HL-60 (cell line): Measurements from ENCODE around the gene MBTPS1.

Experiments used
- GABPA ChIP-seq: IDR thresholded peaks from 2 replicates; pipeline ENCODE4 v1.6.1; 2012; ENCODE audit warnings: low read depth
- TF ChIP-seq, protein P1 (sequence below): IDR thresholded peaks from one replicate; pipeline ENCODE4 v1.5.1; 2011; ENCODE audit warnings: low read length, control low read depth, inconsistent platforms; ENCODE audit not compliant: insufficient read depth
- TF ChIP-seq, protein P2 (sequence below): IDR thresholded peaks from 2 replicates; pipeline ENCODE4 v1.6.1; 2012; ENCODE audit warnings: low read depth; ENCODE audit not compliant: insufficient replicate concordance

DNA sequence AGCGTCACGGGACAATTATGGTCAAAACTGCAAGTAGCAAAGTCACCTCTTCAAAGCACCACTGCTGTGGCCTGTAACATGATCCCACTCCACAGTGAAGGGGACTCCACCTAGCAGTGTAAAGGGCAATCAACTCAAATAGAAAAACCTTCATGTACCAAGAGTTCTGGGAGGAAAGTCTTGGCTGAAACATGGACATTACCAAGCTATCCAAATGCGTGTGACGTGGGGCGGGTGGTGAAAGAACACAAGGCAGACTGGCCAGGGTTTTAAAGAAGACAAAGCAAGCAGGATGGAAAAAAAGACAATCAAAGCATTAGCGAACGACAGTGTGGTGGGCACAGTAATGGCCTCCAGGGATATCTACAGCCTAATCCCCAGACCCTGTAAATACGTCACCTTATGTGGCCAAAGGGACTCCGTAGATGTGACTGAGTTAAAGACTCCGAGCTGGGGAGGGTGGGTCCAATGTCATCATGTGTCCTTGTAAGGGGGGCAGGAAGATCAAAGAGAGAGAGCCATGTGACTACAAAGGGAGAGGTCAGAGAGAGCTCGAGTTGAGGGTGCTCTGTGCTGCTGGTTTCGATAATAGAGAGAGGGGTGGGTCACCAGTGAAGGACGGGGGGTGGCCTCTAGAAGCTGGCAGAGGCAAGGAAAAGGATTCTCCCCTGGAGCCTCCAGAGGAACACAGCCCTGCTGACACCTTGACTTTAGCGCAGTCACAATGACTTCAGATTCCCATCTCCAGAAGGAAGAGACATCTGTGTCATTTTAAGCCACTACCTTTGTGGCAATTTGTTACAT lies 22.3 kb upstream of the MBTPS1 start:
- TF ChIP-seq, protein P1, sequence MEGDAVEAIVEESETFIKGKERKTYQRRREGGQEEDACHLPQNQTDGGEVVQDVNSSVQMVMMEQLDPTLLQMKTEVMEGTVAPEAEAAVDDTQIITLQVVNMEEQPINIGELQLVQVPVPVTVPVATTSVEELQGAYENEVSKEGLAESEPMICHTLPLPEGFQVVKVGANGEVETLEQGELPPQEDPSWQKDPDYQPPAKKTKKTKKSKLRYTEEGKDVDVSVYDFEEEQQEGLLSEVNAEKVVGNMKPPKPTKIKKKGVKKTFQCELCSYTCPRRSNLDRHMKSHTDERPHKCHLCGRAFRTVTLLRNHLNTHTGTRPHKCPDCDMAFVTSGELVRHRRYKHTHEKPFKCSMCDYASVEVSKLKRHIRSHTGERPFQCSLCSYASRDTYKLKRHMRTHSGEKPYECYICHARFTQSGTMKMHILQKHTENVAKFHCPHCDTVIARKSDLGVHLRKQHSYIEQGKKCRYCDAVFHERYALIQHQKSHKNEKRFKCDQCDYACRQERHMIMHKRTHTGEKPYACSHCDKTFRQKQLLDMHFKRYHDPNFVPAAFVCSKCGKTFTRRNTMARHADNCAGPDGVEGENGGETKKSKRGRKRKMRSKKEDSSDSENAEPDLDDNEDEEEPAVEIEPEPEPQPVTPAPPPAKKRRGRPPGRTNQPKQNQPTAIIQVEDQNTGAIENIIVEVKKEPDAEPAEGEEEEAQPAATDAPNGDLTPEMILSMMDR: no peak
- TF ChIP-seq, protein P2, sequence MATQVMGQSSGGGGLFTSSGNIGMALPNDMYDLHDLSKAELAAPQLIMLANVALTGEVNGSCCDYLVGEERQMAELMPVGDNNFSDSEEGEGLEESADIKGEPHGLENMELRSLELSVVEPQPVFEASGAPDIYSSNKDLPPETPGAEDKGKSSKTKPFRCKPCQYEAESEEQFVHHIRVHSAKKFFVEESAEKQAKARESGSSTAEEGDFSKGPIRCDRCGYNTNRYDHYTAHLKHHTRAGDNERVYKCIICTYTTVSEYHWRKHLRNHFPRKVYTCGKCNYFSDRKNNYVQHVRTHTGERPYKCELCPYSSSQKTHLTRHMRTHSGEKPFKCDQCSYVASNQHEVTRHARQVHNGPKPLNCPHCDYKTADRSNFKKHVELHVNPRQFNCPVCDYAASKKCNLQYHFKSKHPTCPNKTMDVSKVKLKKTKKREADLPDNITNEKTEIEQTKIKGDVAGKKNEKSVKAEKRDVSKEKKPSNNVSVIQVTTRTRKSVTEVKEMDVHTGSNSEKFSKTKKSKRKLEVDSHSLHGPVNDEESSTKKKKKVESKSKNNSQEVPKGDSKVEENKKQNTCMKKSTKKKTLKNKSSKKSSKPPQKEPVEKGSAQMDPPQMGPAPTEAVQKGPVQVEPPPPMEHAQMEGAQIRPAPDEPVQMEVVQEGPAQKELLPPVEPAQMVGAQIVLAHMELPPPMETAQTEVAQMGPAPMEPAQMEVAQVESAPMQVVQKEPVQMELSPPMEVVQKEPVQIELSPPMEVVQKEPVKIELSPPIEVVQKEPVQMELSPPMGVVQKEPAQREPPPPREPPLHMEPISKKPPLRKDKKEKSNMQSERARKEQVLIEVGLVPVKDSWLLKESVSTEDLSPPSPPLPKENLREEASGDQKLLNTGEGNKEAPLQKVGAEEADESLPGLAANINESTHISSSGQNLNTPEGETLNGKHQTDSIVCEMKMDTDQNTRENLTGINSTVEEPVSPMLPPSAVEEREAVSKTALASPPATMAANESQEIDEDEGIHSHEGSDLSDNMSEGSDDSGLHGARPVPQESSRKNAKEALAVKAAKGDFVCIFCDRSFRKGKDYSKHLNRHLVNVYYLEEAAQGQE: no peak
- no peak for TF ChIP-seq GABPA
